NCI-H187 treated with DMSO at 0.1 percent for 48 hours (cell line): ENCODE measurements around the gene RGCC.
"Not testable (repeated sequence)": the region's sequence is repeated elsewhere in the genome, so short reads cannot be mapped to it uniquely, and the experiment has no call there.

ENCODE experiments used
- DNase-seq: peaks from one replicate; lab custom pipeline; 2025; lab: John Stamatoyannopoulos, UW

Gene RGCC

GRCh38 chr13:41456768-41457588, at the start of gene RGCC:
RGCC (plus strand) TSS chr13:41457550; CDS start chr13:41457708, 158 bp downstream.
- DNase-seq: no peak

GRCh38 chr13:41408121-41408520, 49.2 kb upstream of the RGCC start:
- no peak for DNase-seq

GRCh38 chr13:41408746-41409145, 48.6 kb upstream of the RGCC start:
- no peak for DNase-seq

GRCh38 chr13:41409611-41410010, 47.7 kb upstream of the RGCC start:
- no peak for DNase-seq

- DNase-seq: no peak
Observed at GRCh38 chr13:41411060-41411459, 46.3 kb upstream of the RGCC start.

- no peak for DNase-seq
Observed at GRCh38 chr13:41411522-41411921, 45.8 kb upstream of the RGCC start.

GRCh38 chr13:41413872-41414271, 43.5 kb upstream of the RGCC start:
- no peak for DNase-seq

GRCh38 chr13:41416276-41416675, 41.1 kb upstream of the RGCC start:
- no peak for DNase-seq

GRCh38 chr13:41418027-41418426, 39.3 kb upstream of the RGCC start:
- no peak for DNase-seq

- no peak for DNase-seq
Observed at GRCh38 chr13:41418731-41419130, 38.6 kb upstream of the RGCC start.

- DNase-seq: no peak
Observed at GRCh38 chr13:41419206-41419605, 38.1 kb upstream of the RGCC start.

GRCh38 chr13:41420146-41420545, 37.2 kb upstream of the RGCC start:
- no peak for DNase-seq

- DNase-seq: not testable (repeated sequence)
Observed at GRCh38 chr13:41421330-41421729, 36.0 kb upstream of the RGCC start.

- not testable (repeated sequence) for DNase-seq
Observed at GRCh38 chr13:41421983-41422382, 35.4 kb upstream of the RGCC start.

GRCh38 chr13:41423259-41423658, 34.1 kb upstream of the RGCC start:
- DNase-seq: not testable (repeated sequence)

- not testable (repeated sequence) for DNase-seq
Observed at GRCh38 chr13:41424675-41425074, 32.7 kb upstream of the RGCC start.

GRCh38 chr13:41426047-41426446, 31.3 kb upstream of the RGCC start:
- no peak for DNase-seq

GRCh38 chr13:41427666-41428065, 29.7 kb upstream of the RGCC start:
- DNase-seq: no peak

GRCh38 chr13:41428155-41428554, 29.2 kb upstream of the RGCC start:
- no peak for DNase-seq

- not testable (repeated sequence) for DNase-seq
Observed at GRCh38 chr13:41434030-41434429, 23.3 kb upstream of the RGCC start.

GRCh38 chr13:41434831-41435520, 22.4 kb upstream of the RGCC start:
- DNase-seq: no peak

GRCh38 chr13:41443969-41444368, 13.4 kb upstream of the RGCC start:
- DNase-seq: no peak

- no peak for DNase-seq
Observed at GRCh38 chr13:41452462-41452861, 4.9 kb upstream of the RGCC start.
